Ramos (cell line): ENCODE data around the gene ERBB4.
"Not testable (repeated sequence)": the region's sequence is repeated elsewhere in the genome, so short reads cannot be mapped to it uniquely, and the experiment has no call there.

ENCODE experiments used
- in situ Hi-C: fragments of 300-500 bp; cut with MboI; formaldehyde crosslinking; loops from one replicate; pipeline ENCODE4 v1.14.3; 2022; ENCODE audit warnings: low sequenced_read_pairs; ENCODE audit not compliant: unreplicated experiment

Gene ERBB4

GRCh38 chr2:212032536-212033219 lies 505.9 kb downstream of the ERBB4 start:
- in situ Hi-C loops = no loop called here

- in situ Hi-C loops = no loop called here
Observed at GRCh38 chr2:212032032-212032431, 506.6 kb downstream of the ERBB4 start.

- in situ Hi-C loops = no loop called here
Observed at GRCh38 chr2:212030709-212031108, 507.9 kb downstream of the ERBB4 start.

- in situ Hi-C loops = no loop called here
Observed at GRCh38 chr2:212028798-212029394, 509.7 kb downstream of the ERBB4 start.

GRCh38 chr2:212027681-212028628 lies 510.6 kb downstream of the ERBB4 start:
- in situ Hi-C loops = no loop called here

- in situ Hi-C loops = no loop called here
Observed at GRCh38 chr2:212024040-212024439, 514.6 kb downstream of the ERBB4 start.

- in situ Hi-C loops = no loop called here
Observed at GRCh38 chr2:212022966-212023365, 515.6 kb downstream of the ERBB4 start.

- in situ Hi-C loops = no loop called here
Observed at GRCh38 chr2:212021947-212022346, 516.7 kb downstream of the ERBB4 start.

GRCh38 chr2:212015588-212015987 lies 523.0 kb downstream of the ERBB4 start:
- in situ Hi-C loops = no loop called here

GRCh38 chr2:212013626-212014025 lies 525.0 kb downstream of the ERBB4 start:
- in situ Hi-C loops = no loop called here

GRCh38 chr2:212010305-212010704 lies 528.3 kb downstream of the ERBB4 start:
- in situ Hi-C loops = not testable (repeated sequence)

GRCh38 chr2:212007972-212008371 lies 530.6 kb downstream of the ERBB4 start:
- in situ Hi-C loops = no loop called here

GRCh38 chr2:212005085-212005671 lies 533.4 kb downstream of the ERBB4 start:
- in situ Hi-C loops = no loop called here

GRCh38 chr2:212001325-212001724 lies 537.3 kb downstream of the ERBB4 start:
- in situ Hi-C loops = no loop called here

GRCh38 chr2:211996857-211997256 lies 541.7 kb downstream of the ERBB4 start:
- in situ Hi-C loops = no loop called here

- in situ Hi-C loops = no loop called here
Observed at GRCh38 chr2:211994806-211995205, 543.8 kb downstream of the ERBB4 start.

GRCh38 chr2:211990335-211990734 lies 548.3 kb downstream of the ERBB4 start:
- in situ Hi-C loops = no loop called here

GRCh38 chr2:211986313-211986712 lies 552.3 kb downstream of the ERBB4 start:
- in situ Hi-C loops = no loop called here

GRCh38 chr2:211985393-211985792 lies 553.2 kb downstream of the ERBB4 start:
- in situ Hi-C loops = no loop called here

GRCh38 chr2:211982162-211982561 lies 556.4 kb downstream of the ERBB4 start:
- in situ Hi-C loops = no loop called here

GRCh38 chr2:211981451-211981850 lies 557.2 kb downstream of the ERBB4 start:
- in situ Hi-C loops = no loop called here
